ENCODE results near the gene PTPRG. TPM values are rescaled to one million over a fixed set of nuclear protein-coding genes. Genes with fewer than 3 reads are reported as not detected.

Gene PTPRG
- total and polyA plus RNA-seq, 11 donors = 8.0 to 48.5 (median 35.4) TPM

- peaks cover 0 to 24% (median 1%) of the 10 kb centered on the region in 12 donors for H3K4me1 ChIP-seq
- TF ChIP-seq POLR2A (IDR thresholded peaks at IDR 0.05) (no peak), CTCF (IDR thresholded peaks at IDR 0.05) (no peak)
- no peak for DNase-seq
- H3K27me3 ChIP-seq = no peaks in the 10 kb centered on the region
- ATAC-seq = peak in 2 of 4 donors; percentile 30 to 44
- intact Hi-C loops (cut with DNase I) = loop anchor here in 1 of 10 donors (10.0 kb wide), 1 partner anchor 136 kb away; no protein-coding TSS in a partner anchor
- H3K36me3 ChIP-seq = no peaks in the 10 kb centered on the region
- H3K9me3 ChIP-seq = no peaks in the 10 kb centered on the region
- no peak overlapping the region for H3K4me3 ChIP-seq
- H3K27ac ChIP-seq = peak overlapping the region in 1 of 12 donors; percentile 21
- 76 to 88% (median 80%) methylated on average over 3 of the region's 3 CpGs for WGBS, 4 donors
Observed at GRCh38 chr3:62048577-62048976, 487.2 kb downstream of the PTPRG start.

DNA sequence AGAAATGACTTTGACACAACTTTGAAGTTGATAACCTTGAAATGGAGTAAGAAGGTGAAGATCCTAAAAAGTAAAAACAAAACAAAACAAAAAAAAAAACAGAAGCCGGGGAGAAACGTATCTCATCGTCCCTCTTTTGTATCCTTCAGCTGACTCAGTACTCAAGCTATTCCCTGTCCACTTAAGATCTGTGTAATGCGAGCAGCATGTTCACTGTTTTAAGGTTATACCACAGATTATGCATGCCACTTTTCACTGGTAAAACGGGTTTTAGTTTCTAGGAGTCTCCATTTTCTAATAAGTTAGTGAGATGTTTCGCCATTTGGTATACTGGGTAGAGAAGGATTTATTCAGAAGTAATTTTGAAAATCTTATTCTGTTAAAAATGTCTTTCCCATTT is 487.7 kb downstream of the PTPRG start:
- intact Hi-C loops (cut with DNase I) = loop anchor here in 1 of 10 donors (10.0 kb wide), 1 partner anchor 136 kb away; no protein-coding TSS in a partner anchor
- Histone ChIP-seq H3K27me3 (no peaks in the 10 kb centered on the region), H3K4me1 (peaks cover 0 to 24% (median 1%) of the 10 kb centered on the region in 12 donors), H3K27ac (peak overlapping the region in 1 of 12 donors; percentile 21), H3K9me3 (no peaks in the 10 kb centered on the region), H3K4me3 (no peak overlapping the region), H3K36me3 (no peaks in the 10 kb centered on the region)
- WGBS, 4 donors = 68 to 76% (median 72%) methylated on average over 6 of the region's 6 CpGs
- no peak for TF ChIP-seq CTCF (IDR thresholded peaks at IDR 0.05)
- TF ChIP-seq POLR2A (IDR thresholded peaks at IDR 0.05) = no peak
- no peak for DNase-seq
- ATAC-seq = peak in 2 of 4 donors; percentile 39 to 56

- Histone ChIP-seq H3K4me1 (peaks cover 0 to 33% (median 1%) of the 10 kb centered on the region in 12 donors), H3K27ac (no peak overlapping the region), H3K27me3 (no peaks in the 10 kb centered on the region), H3K36me3 (no peaks in the 10 kb centered on the region), H3K4me3 (no peak overlapping the region), H3K9me3 (peaks cover 0 to 2% (median 0%) of the 10 kb centered on the region in 12 donors)
- WGBS, 4 donors = 81 to 84% (median 83%) methylated on average over 3 of the region's 3 CpGs
- intact Hi-C loops (cut with DNase I) = no loop called here
- no peak for TF ChIP-seq POLR2A (IDR thresholded peaks at IDR 0.05)
- peak in 5 of 12 donors; percentile 5 to 34 (median 13) for TF ChIP-seq CTCF (IDR thresholded peaks at IDR 0.05)
- DNase-seq = no peak
- ATAC-seq = no peak
Observed at GRCh38 chr3:62051506-62051905, 490.1 kb downstream of the PTPRG start.

GRCh38 chr3:62052331-62052730 is 491.0 kb downstream of the PTPRG start:
- ATAC-seq (no peak), DNase-seq (no peak)
- peaks cover 0 to 41% (median 2%) of the 10 kb centered on the region in 12 donors for H3K4me1 ChIP-seq
- no peaks in the 10 kb centered on the region for H3K36me3 ChIP-seq
- intact Hi-C loops (cut with DNase I) = no loop called here
- no peak overlapping the region for H3K4me3 ChIP-seq
- TF ChIP-seq CTCF (IDR thresholded peaks at IDR 0.05) (no peak), POLR2A (IDR thresholded peaks at IDR 0.05) (no peak)
- H3K27ac ChIP-seq = no peak overlapping the region
- WGBS, 4 donors = 90 to 99% (median 95%) methylated on average over 2 of the region's 2 CpGs
- H3K9me3 ChIP-seq = peaks cover 0 to 2% (median 0%) of the 10 kb centered on the region in 12 donors
- no peaks in the 10 kb centered on the region for H3K27me3 ChIP-seq
